SH-SY5Y (cell line): ENCODE data around the gene ALMS1.

ENCODE experiments used
- GATA2 ChIP-seq: IDR thresholded peaks from 2 replicates; pipeline ENCODE4 v1.6.1; 2011; ENCODE audit warnings: mild to moderate bottlenecking, low read depth, low read length
- GATA3 ChIP-seq: IDR thresholded peaks from 2 replicates; pipeline ENCODE4 v1.6.1; 2011; ENCODE audit warnings: low read depth, mild to moderate bottlenecking, low read length, moderate library complexity

ALMS1 gene

GRCh38 chr2:73374269-73374668, 11.4 kb upstream of the ALMS1 start:
- no peak for TF ChIP-seq GATA2
- TF ChIP-seq GATA3, result no peak

- TF ChIP-seq GATA2 (no peak), GATA3 (no peak)
These were observed 9.0 kb upstream of the ALMS1 start for GRCh38 chr2:73376681-73377080.

- no peak for TF ChIP-seq GATA3
- no peak for TF ChIP-seq GATA2
These were observed 2.6 kb upstream of the ALMS1 start for GRCh38 chr2:73383036-73383435.

GRCh38 chr2:73385123-73385503, 523 bp upstream of the ALMS1 start:
- TF ChIP-seq GATA3 (no peak), GATA2 (no peak)

- TF ChIP-seq GATA2 (no peak), GATA3 (no peak)
These were observed 769 bp downstream of the ALMS1 start for GRCh38 chr2:73386342-73386868.

- TF ChIP-seq GATA3 (no peak), GATA2 (no peak)
These were observed 1.4 kb downstream of the ALMS1 start for GRCh38 chr2:73386894-73387636.

- TF ChIP-seq GATA3 (no peak), GATA2 (no peak)
These were observed 16.9 kb downstream of the ALMS1 start for GRCh38 chr2:73402386-73403103.

GRCh38 chr2:73403237-73403636, 17.6 kb downstream of the ALMS1 start:
- no peak for TF ChIP-seq GATA3
- TF ChIP-seq GATA2, result no peak

GRCh38 chr2:73404409-73404808, 18.8 kb downstream of the ALMS1 start:
- no peak for TF ChIP-seq GATA3
- TF ChIP-seq GATA2, result no peak

- TF ChIP-seq GATA3, result no peak
- no peak for TF ChIP-seq GATA2
These were observed 21.4 kb downstream of the ALMS1 start for GRCh38 chr2:73406996-73407395.

GRCh38 chr2:73408198-73408597, 22.6 kb downstream of the ALMS1 start:
- TF ChIP-seq GATA3 (no peak), GATA2 (no peak)

- TF ChIP-seq GATA3 (no peak), GATA2 (no peak)
These were observed 29.1 kb downstream of the ALMS1 start for GRCh38 chr2:73414696-73415095.

GRCh38 chr2:73415906-73416305, 30.3 kb downstream of the ALMS1 start:
- TF ChIP-seq GATA3 (no peak), GATA2 (no peak)

- TF ChIP-seq GATA3, result no peak
- TF ChIP-seq GATA2, result no peak
These were observed 32.7 kb downstream of the ALMS1 start for GRCh38 chr2:73418343-73418742.

GRCh38 chr2:73423913-73424312, 38.3 kb downstream of the ALMS1 start:
- TF ChIP-seq GATA2 (no peak), GATA3 (no peak)

- TF ChIP-seq GATA3 (no peak), GATA2 (no peak)
These were observed 40.5 kb downstream of the ALMS1 start for GRCh38 chr2:73426176-73426575.
